Activated CD4-positive, CD25-positive, alpha-beta regulatory T cell treated with anti-CD3 and anti-CD28 coated beads, Interleukin-2, amount 50 U/mL, for 72 hours (primary cell): ENCODE data around the gene LRBA.
"Not testable (repeated sequence)": the region's sequence is repeated elsewhere in the genome, so short reads cannot be mapped to it uniquely, and the experiment has no call there.

Experiments used
- DNase-seq: peaks from one replicate; pipeline ENCODE4 v3.0.0; 2021

The LRBA gene

DNA sequence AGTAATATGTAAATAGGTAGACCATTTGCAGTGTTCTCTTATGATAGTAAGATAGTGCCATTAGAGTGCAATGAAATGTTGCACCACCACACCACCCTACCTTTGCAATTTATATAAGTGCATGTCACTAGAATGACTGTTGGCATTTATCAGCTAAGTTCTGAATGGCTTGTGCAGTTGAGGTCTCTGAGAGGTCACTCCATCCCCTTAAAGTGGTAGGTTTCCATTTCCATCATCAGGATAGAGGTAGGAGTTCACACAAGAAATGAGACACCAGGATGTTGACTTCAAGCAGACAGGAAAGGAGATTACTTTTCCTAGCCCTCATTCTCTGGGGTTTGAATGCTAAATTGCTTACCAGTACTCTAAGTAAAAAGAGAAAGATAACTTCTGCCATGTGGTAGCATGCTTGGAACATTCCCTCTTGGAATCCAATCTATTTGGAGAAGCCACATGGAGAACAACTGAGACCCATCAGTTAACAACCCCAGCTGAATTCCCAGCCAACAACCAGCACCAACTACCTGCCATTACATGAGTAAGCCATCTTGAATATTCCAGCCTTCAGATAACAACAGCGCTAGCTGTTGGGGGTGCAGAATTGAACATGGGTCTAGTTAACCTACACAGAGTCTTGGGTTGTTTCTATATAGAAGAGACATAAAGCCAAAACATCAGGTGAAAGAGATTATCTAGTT, 6.7 kb upstream of the LRBA start:
- no peak for DNase-seq

DNA sequence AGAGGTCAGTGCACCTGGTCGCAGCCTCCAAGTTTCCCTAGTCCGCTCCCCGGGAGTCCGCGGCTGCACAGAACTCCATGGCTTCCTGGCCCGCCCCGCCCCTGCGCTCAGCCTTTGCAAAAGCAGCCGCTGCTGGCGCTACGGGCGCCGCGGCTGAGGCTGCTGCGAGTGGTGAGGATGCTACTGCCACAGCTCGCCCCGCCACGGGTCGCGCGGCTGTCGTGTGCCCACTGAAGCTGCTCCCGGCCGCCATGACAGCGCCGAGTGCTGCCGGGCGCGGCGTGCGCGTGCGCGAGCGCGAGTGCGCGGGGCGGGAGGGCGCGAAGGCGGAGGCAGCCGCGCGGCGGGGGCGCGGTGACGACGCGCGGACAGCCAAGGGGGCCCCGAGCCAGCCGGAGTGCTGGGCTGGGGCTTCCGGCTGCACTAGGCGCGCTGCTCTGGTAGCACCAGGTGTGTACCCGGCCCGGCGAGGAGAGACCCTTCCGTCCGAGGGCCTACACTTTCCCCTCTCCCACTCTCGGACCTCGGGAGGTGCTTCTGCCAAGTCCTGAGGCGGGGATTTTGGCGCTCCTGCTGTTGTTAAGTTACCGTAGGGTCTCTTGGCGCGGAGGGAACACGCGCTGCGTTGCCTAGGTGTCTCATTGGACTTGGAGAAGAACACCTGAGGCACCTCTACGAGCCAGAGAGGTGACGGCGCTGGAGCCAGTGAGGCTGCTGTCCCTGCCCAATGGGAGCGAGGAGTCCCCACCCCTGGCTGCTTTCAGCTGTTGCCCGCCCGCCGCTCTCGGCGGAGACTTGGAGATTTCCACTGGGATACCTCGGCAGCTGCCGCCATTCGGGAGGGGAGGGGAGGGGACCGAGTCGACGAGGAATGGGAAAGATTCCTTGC, 619 bp upstream of the LRBA start:
- DNase-seq = peak; percentile 83

DNA sequence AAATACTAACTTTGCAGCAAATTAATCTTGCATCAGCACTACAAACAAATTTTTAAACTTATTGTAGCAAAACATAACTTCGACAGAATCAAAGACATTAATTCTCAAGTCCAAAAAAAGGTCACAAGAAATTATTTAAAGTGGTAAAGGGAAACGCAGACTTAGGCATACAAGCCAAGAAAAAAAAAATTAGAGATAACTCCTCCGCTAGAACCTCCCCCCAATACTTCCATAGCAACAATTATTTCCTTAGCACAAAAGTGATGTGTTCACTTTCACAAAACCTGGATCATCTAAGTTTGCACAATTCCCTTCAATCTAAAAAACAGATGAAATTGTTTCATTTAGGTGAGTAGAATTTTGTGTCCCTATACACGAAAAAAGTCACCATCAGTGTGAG, 1.1 kb downstream of the LRBA start:
- no peak for DNase-seq

DNA sequence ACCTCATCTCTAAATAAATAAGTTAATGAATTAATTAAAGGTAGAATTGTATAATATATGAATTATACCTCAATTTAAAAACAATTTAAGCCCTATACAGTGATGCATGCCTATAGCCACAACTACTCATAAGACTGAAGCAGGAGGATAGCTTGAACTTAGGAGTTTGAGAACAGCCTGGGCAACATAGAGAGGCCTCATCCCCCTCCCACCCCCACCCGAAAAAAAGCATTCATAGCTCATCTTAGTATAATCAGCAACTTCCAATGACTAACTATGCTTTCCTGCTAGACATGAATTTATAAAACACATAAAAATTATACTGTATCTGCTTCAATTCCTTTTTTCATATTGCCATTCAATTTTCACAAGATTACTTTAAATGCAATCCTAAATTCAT, 1.6 kb downstream of the LRBA start:
- DNase-seq = no peak

DNA sequence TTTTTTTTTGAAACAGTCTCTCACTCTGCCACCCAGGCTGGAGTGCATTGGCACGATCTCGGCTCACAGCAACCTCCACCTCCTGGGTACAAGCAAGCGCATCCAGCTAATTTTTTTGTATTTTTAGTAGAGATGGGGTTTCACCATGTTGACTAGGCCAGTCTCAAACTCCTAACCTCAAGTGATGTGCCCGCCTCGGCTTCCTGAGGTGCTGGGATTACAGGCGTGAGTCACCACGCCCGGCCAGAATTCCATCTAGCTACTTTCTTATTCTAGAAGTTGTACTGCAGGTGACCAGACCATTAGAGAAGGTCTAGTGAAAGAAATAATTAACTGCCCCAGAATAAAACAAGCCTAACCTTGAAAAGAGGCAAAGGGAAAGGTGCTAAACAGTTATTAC, 2.3 kb downstream of the LRBA start:
- no peak for DNase-seq

DNA sequence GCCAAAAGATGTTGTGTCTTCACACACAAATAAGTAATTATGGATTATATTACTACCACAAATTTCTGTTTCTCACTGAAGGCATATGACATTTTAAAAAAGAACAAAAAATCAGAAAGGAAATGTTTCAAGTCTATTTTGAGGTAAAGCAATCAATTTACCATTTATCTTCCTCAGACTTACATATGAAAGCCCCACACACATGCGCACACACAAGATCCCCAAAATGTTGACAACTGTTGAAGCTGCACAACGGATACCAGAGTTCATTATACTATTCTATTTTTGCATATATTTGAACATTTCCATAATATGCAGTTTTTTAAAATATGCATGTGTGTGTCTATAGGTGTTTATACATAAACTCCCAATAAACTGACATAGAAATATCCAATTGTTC, 2.7 kb downstream of the LRBA start:
- DNase-seq = no peak

DNA sequence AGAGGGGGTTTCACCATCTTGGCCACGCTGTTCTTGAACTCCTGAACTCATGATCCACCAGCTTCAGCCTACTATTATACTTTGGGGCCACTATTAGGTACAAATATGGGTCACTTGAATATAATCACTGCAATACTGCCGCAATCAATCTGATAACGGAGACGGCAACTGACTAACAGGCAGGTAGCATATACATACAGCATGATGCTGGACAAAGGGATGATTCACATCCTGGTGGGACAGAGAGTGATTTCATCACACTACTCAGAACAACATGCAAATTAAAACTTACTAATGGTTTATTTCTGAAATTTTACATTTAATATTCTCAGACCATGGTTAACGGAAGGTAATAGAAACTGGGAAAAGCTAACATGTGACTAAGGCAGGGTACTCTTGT, 10.9 kb downstream of the LRBA start:
- DNase-seq = no peak

DNA sequence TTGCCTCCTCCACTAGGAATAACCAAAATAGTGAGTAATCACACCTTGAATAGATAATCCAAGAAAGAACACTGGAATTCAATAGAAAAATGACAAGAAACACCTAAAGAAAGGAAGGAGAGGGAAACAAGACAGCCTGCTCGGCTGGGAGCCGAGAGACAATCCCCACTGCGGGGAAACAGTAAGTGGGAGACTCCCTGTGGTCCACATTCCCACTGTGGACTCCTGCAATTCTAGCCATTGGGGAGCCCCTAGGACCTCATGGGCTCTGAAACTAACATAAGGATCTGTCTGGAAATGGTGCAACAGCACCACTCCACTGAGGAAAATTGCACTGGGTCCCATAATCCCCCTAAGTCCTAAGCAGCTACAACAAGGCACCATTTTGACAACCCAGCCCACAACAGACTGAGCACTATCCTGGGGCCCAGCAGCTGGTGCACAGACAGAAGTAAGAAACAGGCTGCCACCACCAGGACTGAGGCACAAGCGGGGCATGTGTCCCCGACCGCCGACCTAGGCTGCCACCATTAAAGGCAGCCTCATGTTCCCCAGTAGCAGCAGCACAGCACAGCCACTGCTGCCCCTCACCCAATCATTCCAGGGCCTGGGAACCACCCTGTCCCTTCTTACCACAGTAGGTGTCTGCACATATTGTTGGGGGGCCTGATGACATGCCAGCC, 14.2 kb downstream of the LRBA start:
- no peak for DNase-seq

DNA sequence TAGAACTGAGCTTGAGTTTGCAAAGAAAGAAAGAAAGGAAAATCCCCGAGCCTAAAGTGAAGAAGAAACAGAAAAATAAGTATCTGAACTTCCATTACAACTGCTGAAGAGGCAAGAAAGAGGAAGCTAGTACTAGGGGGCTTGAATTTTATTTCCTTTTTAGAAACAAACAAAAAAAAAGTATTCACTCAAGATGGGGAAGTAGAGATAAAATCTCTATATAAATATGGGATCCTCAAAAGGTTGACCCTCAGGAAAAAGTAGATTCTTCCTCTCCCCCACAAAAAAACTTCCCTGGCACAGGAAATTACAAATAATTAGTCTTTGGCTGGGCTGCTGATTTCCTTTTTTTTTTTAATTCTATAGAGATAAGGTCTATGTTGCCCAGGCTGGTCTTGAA, 16.0 kb downstream of the LRBA start:
- DNase-seq = no peak

DNA sequence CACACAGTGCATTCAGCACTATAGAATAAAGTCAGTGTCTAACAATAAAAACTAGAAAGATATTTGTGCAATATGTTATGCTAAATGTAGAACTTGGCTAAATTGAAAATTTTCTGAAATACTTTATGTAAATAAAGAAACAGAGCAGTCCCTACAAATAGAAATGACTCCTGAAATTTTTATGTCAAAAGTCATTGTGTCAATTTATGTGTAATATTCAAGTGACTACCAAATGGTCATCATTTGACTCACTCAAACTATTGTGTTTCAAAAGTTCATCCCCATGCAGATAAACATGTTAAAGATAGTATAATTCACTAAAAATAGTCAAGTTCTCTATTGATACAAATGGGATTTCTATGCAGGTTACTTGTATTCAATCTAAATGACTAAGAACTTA, 17.9 kb downstream of the LRBA start:
- DNase-seq = no peak

DNA sequence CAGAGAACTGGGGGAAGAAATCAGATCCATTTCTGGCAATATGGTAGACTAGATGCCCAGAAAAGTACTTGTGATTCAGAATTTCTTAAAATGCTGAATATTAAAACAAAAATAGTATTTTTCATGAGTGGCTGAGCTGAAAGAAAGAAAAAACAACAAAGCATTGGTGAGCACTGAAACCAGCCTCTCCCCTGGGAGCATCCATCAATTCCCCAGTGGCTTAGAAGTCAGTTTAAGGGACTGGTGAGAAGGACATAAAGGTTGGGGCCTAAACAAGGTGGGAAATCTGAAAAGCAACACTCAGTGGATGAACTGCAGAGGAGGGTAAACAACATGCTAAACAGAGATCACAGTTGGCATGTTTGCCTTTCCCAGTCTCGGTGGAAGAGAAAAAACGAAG, 20.4 kb downstream of the LRBA start:
- DNase-seq = no peak

DNA sequence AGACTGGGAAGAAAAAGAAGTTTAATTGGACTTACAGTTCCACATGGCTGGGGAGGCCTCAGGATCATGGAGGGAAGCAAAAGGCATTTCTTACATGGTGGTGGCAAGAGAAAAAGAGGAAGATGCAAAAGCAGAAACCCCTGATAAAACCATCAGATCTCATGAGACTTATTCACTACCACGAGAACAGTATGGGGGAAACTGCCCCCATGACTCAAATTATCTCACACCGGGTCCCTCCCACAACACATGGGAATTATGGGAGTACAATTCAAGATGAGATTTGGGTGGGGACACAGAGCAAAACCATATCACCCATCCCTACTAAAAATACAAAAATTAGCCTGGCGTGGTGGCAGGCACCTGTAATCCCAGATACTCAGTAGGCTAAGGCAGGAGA, 21.5 kb downstream of the LRBA start:
- DNase-seq = not testable (repeated sequence)

DNA sequence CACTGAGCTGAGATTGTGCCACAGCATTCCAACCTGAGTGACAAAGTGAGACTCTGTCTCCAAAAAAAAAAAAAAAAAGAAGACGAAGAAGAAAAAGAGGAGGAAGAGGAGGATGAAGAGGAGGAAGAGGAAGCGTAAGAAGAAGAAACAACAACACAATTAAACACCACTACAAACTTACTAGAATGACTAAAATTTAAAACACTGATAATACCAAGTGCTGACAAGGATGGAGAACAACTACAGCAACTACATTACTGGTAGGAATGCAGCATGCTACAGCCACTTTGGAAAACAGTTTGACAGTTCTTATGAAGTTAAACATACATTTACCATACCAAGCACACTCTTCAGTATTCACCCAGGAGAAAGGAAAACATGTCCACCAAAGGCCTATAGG, 24.1 kb downstream of the LRBA start:
- no peak for DNase-seq

DNA sequence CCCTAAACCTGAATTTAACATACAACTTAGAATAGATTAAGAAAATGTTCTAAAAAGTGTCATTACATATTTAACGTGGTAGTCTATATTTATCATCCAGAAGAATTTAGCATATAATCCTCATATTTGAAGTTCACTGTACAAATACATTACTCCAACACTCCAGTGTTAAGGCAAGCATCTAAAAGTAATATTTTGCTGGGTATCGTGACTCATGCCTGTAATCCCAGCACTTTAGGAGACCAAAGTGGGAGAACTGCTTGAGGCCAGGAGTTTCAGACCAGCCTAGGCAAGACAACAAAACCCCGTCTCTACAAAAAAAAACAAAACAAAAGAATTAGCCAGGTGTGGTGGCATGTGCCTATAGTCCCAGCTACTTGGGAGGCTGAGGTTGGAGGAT, 24.8 kb downstream of the LRBA start:
- DNase-seq = no peak

DNA sequence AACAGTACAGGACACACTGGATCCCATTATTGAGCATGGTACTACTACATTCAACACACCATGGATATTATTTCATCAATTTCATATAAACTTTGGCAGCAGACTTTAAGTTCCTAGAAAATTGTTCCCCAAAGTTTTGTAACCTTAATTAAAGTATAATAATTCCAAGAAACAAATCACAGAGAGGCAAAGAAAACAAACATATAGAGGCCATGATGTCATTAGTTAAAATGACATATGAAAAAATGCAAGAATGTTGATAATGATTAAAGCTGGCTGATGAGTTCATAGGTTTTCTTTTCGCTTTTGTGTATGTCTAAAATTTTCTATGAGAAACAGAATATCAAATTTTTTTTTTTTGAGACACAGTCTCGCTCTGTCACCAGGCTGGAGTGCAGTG, 26.8 kb downstream of the LRBA start:
- DNase-seq = no peak

DNA sequence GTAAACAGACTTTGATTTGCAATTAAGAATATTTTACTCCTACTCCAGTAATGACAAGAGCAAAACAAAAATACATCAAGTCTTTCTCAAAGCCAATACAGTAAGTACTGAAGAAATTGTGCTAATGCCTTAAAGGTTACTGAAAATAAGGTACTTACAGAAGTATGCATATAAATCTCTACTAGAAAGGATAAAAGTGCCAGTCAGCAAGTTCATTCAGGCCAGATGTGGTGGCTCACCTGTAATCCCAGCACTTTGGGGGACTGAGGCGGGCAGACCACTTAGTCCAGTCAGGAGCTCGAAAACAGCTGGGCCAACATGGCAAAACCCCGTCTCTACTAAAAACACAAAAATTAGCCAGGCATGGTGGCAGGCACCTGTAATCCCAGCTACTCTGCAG, 27.9 kb downstream of the LRBA start:
- DNase-seq = no peak

DNA sequence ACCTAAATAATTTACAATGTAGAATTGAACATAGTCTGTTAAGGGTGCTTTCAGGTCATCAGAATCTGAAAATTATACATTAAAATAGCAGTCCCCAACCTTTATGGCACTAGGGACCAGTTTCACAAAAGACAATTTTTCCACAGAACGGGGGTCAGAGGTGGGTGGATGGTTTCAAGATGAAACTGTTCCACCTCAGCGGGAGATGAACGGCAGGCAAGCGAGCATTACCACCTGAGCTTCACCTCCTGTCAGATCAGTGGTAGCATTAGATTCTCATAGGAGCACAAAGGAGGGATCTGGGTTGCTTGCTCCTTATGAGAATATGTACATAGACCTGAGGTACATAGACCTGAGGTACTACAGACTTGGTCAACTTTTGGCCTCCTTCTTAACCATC, 29.0 kb downstream of the LRBA start:
- no peak for DNase-seq

DNA sequence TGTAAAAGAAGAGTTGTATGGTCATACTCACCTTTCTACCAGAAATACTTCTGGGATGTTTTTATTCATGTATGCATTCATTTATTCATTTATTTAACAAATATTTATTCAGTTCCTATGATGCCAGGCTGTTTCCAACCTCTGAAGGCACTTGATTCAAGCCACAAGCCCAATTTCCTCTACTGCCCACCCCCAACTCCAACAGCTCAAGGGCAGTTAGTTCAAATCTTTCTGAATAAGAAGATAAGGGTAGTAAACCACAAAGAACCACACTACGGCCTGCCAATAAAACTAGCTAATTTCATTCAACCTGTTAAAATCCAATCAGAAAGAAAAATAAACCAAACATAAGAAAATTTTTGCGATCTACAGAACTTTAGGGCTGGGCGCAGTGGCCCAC, 31.2 kb downstream of the LRBA start:
- DNase-seq = no peak

DNA sequence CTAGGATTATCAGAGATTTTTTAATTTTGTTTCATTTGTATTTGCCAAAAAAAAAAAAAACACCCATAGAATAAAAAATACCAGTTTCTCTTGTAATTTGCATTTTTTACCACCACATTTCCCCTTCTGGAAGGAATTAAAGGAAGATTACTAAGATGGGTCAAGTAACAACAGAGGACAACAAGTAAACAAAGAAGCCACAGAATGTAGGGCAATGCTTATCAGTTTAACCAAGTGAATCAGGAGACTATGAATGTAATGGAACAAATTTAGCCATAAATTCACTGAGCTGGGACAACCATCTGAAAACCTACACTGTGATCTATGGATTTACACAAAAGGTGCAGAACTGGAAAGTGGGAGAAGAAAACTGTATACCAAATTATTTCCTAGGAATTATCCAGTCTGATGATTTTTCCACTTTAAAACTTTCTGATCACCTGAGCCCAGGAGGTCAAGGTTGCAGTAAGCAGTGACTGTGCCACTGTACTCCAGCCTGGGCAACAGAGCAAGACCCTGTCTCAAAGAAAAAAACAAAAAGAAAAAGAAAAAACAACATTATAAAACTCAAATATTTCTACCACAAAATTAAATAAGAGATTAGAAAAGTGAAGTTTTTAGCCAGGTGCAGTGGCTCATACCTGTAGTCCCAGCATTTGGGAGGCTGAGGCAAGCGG, 32.4 kb downstream of the LRBA start:
- no peak for DNase-seq

DNA sequence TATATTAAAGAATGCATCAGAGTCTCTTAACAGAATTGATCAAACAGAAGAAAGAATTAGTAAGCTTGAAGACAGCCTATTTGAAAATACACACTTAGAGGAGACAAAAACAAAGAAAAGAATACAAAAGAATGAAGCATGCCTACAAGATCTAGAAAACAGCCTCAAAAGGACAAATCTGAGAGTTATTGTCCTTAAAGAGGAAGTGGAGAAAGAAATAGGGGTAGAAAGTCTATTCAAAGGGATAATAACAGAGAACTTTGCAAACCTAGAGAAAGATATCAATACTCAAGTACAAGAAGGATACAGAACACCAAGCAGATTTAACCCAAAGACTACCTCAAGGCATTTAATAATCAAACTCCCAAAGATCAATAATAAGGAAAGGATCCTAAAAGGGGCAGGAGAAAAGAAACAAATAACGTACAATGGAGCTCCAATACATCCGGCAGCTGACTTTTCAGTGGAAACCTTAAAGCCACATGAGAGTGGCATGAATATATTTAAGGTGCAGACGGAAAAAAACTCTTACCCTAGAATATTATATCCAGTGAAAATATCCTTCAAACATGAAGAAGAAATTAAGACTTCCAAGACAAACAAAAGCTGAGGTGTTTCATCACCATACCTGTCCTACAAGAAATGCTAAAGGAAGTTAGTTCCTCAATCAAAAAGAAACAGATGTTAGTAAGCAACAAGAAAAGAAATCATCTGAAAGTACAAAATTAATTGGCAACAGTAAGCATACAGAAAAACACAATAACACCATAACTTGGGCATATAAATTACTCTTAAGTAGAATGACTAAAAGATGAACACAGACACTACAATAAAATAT, 36.1 kb downstream of the LRBA start:
- no peak for DNase-seq

DNA sequence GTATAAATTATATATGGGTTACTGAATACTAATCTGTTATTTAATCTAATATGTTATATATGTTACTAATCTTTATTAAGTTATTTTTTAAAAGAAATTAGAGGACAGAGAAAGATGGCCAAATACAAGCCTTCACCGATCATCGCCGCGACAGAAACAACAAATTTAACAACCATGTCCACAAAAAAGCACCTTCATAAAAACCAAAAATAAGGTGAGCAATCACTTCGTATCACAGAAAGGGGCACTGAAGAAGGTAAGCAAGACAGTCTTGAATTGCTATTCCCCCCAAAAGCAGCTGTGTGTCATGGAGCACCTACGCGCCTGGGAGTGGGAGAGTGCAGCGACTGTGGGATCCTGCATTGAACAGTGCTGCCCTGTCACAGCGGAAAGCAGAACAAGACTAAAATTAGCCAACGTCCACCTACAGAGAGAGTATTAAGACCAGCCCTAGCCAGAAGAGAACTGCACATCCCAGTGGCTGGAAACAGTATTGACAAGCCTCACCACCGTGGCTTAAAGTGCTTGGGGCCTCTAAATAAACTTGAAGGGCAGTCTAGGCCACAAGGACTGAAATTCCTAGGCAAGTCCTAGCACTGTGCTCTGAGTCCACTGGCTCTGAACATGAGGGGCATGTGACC, 38.5 kb downstream of the LRBA start:
- DNase-seq = no peak

DNA sequence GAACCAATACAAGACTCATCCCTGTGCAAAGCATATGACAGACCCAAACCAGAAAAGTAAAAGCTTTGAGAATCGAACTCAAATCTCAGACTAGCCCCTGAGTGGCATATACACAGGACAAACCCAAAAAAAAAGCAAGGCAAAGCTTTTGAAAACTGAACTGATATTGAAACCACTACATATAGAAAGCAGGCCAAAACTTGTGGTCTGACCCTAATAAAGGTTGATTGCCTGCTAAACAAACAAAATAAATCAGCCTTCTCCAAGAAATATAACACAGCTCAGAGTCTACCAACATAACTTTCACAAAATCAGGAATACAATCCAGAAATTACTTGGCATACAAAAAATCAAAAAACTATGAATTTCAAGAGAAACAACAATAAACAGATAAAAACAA, 40.3 kb downstream of the LRBA start:
- DNase-seq = no peak
